Superior temporal gyrus (tissue), 1 donor: ENCODE measurements around the gene ZNF32.
A peak's percentile ranks its signal among the peaks of the same experiment; 100 is the strongest.
"Not testable (repeated sequence)": the region's sequence is repeated elsewhere in the genome, so short reads cannot be mapped to it uniquely, and the experiment has no call there.

Source experiments
- DNase-seq: peaks from one replicate; pipeline ENCODE4 v3.0.0-alpha.2; 2016; ENCODE audit errors: extremely low spot score

Gene ZNF32

GRCh38 chr10:43628956-43629355, 19.7 kb downstream of the ZNF32 start:
- DNase-seq: no peak

GRCh38 chr10:43627942-43628341, 20.7 kb downstream of the ZNF32 start:
- DNase-seq: no peak

GRCh38 chr10:43623351-43623750, 25.3 kb downstream of the ZNF32 start:
- DNase-seq: peak; percentile 28

DNA sequence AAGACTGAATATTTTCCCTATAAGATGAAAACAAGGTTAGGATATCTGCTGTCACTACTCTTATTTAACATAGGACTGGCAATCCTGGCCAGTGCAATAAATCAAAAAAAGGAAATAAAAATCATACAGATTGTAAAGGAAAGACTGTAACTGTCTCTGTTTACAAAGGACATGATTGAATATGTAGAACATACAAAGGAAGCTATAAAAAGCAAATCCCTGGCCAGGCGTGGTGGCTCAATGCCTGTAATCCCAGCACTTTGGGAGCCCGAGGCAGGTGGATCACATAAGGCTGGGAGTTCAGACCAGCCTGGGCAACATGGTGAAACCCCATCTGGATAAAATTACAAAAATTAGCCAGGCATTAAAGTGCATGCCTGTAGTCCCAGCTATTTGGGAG, 26.6 kb downstream of the ZNF32 start:
- DNase-seq: no peak

GRCh38 chr10:43619368-43619767, 29.3 kb downstream of the ZNF32 start:
- DNase-seq: no peak

- DNase-seq: no peak
Observed at GRCh38 chr10:43616697-43617370, 31.8 kb downstream of the ZNF32 start.

DNA sequence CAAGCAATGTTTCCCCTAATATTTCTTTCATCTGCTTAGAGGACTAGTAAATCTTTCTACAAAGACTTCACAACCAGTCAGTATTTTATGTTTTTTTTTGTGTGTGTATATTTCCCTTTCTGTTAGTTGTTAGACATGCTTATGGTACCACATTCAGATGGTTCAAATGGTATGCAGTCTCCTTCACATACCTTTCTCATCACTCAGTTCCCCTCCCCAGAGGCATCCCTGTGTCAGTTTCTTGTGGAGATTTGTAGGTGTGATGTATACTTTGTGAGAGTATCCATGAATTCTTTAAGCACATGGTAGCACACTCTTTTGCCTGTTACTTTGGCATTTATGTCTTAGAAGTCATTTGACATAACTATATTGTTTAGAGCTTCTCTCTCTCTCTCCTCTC, 38.0 kb downstream of the ZNF32 start:
- DNase-seq: no peak

DNA sequence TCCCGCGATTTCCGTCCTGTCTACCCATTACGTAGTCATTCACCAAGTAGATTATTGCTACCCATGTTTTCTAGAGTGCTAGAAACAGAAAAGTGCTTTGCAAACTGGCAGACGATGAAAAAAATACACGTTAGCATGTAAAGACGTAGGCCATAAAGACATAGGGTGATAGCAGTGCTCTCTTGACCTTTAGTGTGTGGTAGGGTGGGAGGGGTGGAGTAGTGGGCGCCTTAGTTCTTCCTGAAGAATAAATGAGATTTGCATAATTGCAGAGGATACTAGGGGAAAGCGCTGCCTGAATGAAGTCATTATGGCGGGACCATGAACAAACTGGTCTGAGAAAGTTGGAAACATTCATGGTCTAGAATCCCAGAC, 41.5 kb downstream of the ZNF32 start:
- DNase-seq: no peak

GRCh38 chr10:43606323-43607198, 42.1 kb downstream of the ZNF32 start, which contains the start of gene ZNF485:
Gene ZNF485, plus strand, starts transcription at chr10:43606438. Its CDS starts 613 bp downstream, at chr10:43607051.
- DNase-seq: peak; percentile 85

GRCh38 chr10:43605850-43606322, 42.8 kb downstream of the ZNF32 start:
- no peak for DNase-seq

GRCh38 chr10:43601576-43601975, 47.1 kb downstream of the ZNF32 start:
- DNase-seq: not testable (repeated sequence)

DNA sequence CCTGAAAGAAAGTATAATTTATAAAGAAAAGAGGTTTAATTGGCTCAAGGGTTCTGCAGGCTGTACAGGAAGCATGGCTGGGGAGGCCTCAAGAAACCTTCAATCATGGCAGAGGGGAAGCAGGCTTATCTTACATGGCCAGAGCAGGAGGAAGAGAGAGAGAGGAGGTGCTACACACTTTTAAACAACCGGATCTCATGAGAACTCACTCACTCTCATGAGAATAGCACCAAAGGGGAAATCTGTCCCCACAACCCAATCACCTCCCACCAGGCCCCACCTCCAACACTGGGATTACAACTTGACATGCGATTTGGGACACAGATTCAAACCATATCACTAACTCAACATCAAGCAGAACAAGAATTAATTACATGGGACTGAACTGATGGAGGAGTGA, 49.3 kb downstream of the ZNF32 start:
- DNase-seq: no peak

- no peak for DNase-seq
Observed at GRCh38 chr10:43598446-43598845, 50.2 kb downstream of the ZNF32 start.

DNA sequence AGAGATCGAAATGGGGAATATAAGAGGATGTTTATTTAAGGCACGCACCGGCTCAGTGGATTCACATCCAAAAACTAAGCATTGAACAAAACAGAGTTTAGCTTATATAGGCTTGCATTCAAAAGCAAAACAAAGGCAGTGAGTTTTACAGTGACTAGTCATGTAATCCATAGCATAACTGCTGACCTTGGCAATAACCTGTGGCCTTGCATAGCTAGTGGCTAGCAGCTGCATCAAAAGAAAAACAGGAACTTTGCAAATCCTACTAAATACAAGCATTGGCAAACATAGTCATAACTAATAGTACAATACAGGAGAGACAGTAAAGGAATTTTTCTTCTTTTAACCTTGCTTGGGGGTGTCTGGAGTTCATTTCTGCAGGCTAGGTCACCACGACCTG, 52.1 kb downstream of the ZNF32 start:
- no peak for DNase-seq

DNA sequence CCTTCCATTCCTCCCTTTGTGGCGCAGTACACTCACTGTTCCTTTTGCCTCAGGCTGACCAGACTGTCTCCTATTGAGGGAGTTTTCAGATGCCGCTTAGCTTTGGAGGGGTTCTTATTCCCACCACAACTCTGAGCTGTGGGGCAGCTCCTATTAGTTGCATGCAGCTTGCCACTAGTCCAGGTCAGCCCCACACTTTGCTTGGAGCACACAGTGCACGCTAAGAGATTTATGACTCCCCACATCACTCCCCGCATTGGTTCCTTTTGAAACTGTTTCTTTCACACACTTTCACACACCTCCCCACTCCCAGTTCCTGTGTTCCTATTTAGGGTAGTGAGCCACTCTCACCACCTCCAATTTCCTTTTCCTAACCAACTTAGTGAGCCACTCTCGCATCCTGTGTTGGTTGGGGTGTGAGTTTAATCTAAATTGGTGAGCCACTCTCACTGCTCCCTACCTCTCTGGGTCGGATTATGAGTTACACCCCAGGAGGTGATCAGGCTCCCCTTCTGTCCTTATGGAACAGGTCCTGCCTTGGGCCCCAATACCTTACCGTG, 52.9 kb downstream of the ZNF32 start:
- DNase-seq: peak; percentile 27

- no peak for DNase-seq
Observed at GRCh38 chr10:43594944-43595589, 53.6 kb downstream of the ZNF32 start.
